GM12878 (cell line): ENCODE data around the gene COL11A2. TPM values are rescaled to one million over a fixed set of nuclear protein-coding genes. Genes with fewer than 3 reads are reported as not detected.

Source experiments
- ATAC-seq: fragments of 200-7000 bp; cut with Tn5 transposase; 3 replicates; pipeline ENCODE4 v1.9.1; 2020; ENCODE audit warnings: mild to moderate bottlenecking, moderate library complexity
- BruUV-seq: library from RNA; stranded (reverse); fragments of 400-500 nt; replicated peaks from 2 replicates; lab custom pipeline; 2021; lab: Mats Ljungman, UMichigan
- CTCF ChIA-PET: fragments of 300-600 bp; sonication (Branson Sonifier 250); formaldehyde crosslinking; extraction: SDS; loops from one replicate; lab custom pipeline; 2021; ENCODE audit warnings: inconsistent platforms; lab: Yijun Ruan, JAX
- POLR2A ChIA-PET: fragments of 350-600 bp; formaldehyde crosslinking; extraction: SDS; loops from one replicate; lab custom pipeline; 2021; ENCODE audit warnings: inconsistent platforms; lab: Charles Lee
- RAD21 ChIA-PET: fragments of 300-600 bp; sonication (Branson Sonifier 250); formaldehyde crosslinking; loops from one replicate; lab custom pipeline; 2023; ENCODE audit warnings: antibody characterized with exemption; ENCODE audit not compliant: unreplicated experiment; lab: Charles Lee
- SMC1A ChIA-PET: fragments of 300-600 bp; sonication (Branson Sonifier 250); formaldehyde crosslinking; loops from one replicate; lab custom pipeline; 2023; ENCODE audit not compliant: unreplicated experiment, uncharacterized antibody; lab: Charles Lee
- DNase-seq: peaks from one replicate; pipeline ENCODE4 v3.0.0-alpha.2; 2011; ENCODE audit warnings: low read depth, low spot score
- FAIRE-seq: peaks from 3 replicates; lab custom pipeline; 2011; peaks lifted over from hg19 to GRCh38; lab: Jason Lieb, UNC
- H2AFZ ChIP-seq: 2 replicates; pipeline ENCODE4 v1.6.0; 2011; ENCODE audit warnings: low read depth, low read length, control low read depth; ENCODE audit not compliant: control insufficient read depth
- H3K27ac ChIP-seq: 2 replicates; pipeline ENCODE4 v1.5.1; 2011; ENCODE audit warnings: control low read depth; ENCODE audit not compliant: control insufficient read depth, insufficient read depth
- H3K27me3 ChIP-seq, 2 experiments: replicated peaks in 1 of 2; 2 replicates each; pipeline versions ENCODE4 v1.6.0 to v1.6.1; 2011; ENCODE audit warnings: low read length in 1 of 2; ENCODE audit not compliant: control insufficient read depth in 2 of 2, insufficient read depth in 2 of 2
- H3K36me3 ChIP-seq, 2 experiments: 2 replicates each; pipeline ENCODE4 v1.5.1; 2011; ENCODE audit warnings: low read length in 1 of 2; ENCODE audit not compliant: control insufficient read depth in 2 of 2, insufficient read depth in 2 of 2
- H3K4me1 ChIP-seq: 2 replicates; pipeline ENCODE4 v1.6.1; 2011; ENCODE audit warnings: mild to moderate bottlenecking, low read length, moderate library complexity, mixed read lengths; ENCODE audit not compliant: control insufficient read depth, insufficient read depth
- H3K4me2 ChIP-seq: 2 replicates; pipeline ENCODE4 v1.6.0; 2011; ENCODE audit warnings: control low read depth; ENCODE audit not compliant: control insufficient read depth, insufficient read depth
- H3K4me3 ChIP-seq: fragments of 200-600 bp; sonication (generic); 2 replicates; pipeline ENCODE4 v1.5.1; 2016
- H3K79me2 ChIP-seq: 2 replicates; pipeline ENCODE4 v1.6.0; 2011; ENCODE audit warnings: low read length; ENCODE audit not compliant: control insufficient read depth, insufficient read depth
- H3K9ac ChIP-seq: 2 replicates; pipeline ENCODE4 v1.8.0; 2011; ENCODE audit warnings: low read length, control low read depth, mixed read lengths; ENCODE audit not compliant: control insufficient read depth, insufficient read depth
- H3K9me3 ChIP-seq: replicated peaks from 3 replicates; pipeline ENCODE4 v1.5.1; 2011; ENCODE audit warnings: mild to moderate bottlenecking, low read length; ENCODE audit not compliant: control insufficient read depth, insufficient read depth
- H4K20me1 ChIP-seq: 2 replicates; pipeline ENCODE4 v1.6.0; 2011; ENCODE audit not compliant: control insufficient read depth, insufficient read depth
- BHLHE40 ChIP-seq, 2 experiments: fragments of 450-650 bp in 1 of 2; IDR thresholded peaks; 2 replicates each; pipeline ENCODE4 v1.6.1; 2011 to 2017; ENCODE audit warnings: low read depth in 2 of 2, borderline replicate concordance in 1 of 2, improper control_type of control experiment in 1 of 2, low read length in 1 of 2, mild to moderate bottlenecking in 1 of 2
- GABPA ChIP-seq: IDR thresholded peaks from 2 replicates; pipeline ENCODE4 v1.6.1; 2014; ENCODE audit warnings: antibody characterized with exemption, low read depth, mild to moderate bottlenecking, inconsistent platforms
- NR2C1 ChIP-seq: fragments of 450-650 bp; IDR thresholded peaks from 2 replicates; pipeline ENCODE4 v1.6.1; 2017; ENCODE audit warnings: antibody characterized with exemption, mild to moderate bottlenecking, moderate library complexity
- POU2F2 ChIP-seq: IDR thresholded peaks from 3 replicates; pipeline ENCODE4 v1.6.1; 2011; ENCODE audit warnings: low read depth, mild to moderate bottlenecking, low read length, borderline replicate concordance
- SPI1 ChIP-seq: IDR thresholded peaks from 2 replicates; pipeline ENCODE4 v1.6.1; 2011; ENCODE audit warnings: low read depth, mild to moderate bottlenecking, low read length, moderate library complexity, borderline replicate concordance; ENCODE audit not compliant: insufficient read depth
- ZSCAN29 ChIP-seq: fragments of 450-650 bp; IDR thresholded peaks from 2 replicates; pipeline ENCODE4 v1.6.1; 2017; ENCODE audit warnings: mild to moderate bottlenecking, moderate library complexity
- whole genome bisulfite sequencing: methylation state at CpG from one replicate; pipeline ENCODE4 v1.1.6; 2016; ENCODE audit warnings: low lambda C conversion rate; ENCODE audit not compliant: insufficient replicate concordance, insufficient coverage; ENCODE audit errors: missing lambda C conversion rate; 5-methylcytosine and 5-hydroxymethylcytosine counted together
- in situ Hi-C: fragments of 300-500 bp; cut with MboI; formaldehyde crosslinking; loops from 9 replicates; pipeline ENCODE4 v1.14.3; 2018; ENCODE audit warnings: mixed read lengths
- intact Hi-C: fragments of 100-400 bp; cut with micrococcal nuclease; formaldehyde crosslinking; loops from one replicate; pipeline ENCODE4 v1.14.2; 2022; ENCODE audit not compliant: unreplicated experiment
- polyA plus RNA-seq, 11 experiments: library from polyadenylated mRNA; depleted of rRNA in 4 of 11; unstranded in 6 of 11; stranded (reverse) in 5 of 11; fragments of >200 nt; fragmentation: Nextera tagmentation in 4 of 11; fragmentation: Illumina TruSeq in 1 of 11; extraction: Ambion mirVana in 4 of 11; extraction: Trizol in 1 of 11; gene quantifications; 1 replicate in 1 of 11; 2 replicates in 10 of 11; pipeline versions ENCODE4 v1.2.1 to v1.2.3, GENCODE V29; 2011 to 2016; ENCODE audit warnings: inconsistent platforms in 2 of 11, missing spikeins in 2 of 11, low read depth in 1 of 11
- total RNA-seq, 4 experiments: library from RNA; depleted of rRNA in 3 of 4; stranded (reverse); fragments of >200 nt in 3 of 4; fragmentation: Illumina TruSeq in 1 of 4; extraction: Trizol in 1 of 4; gene quantifications; 2 replicates each; pipeline versions ENCODE4 v1.2.1 to v1.2.3, GENCODE V29; 2013 to 2021

The COL11A2 gene
- total and polyA plus RNA-seq, 10 of the 15 experiments (the other 5 are each of a cell fraction or from before 2014, with no cell fraction given): 0.03 to 0.83 (median 0.22) TPM; not detected in 1

DNA sequence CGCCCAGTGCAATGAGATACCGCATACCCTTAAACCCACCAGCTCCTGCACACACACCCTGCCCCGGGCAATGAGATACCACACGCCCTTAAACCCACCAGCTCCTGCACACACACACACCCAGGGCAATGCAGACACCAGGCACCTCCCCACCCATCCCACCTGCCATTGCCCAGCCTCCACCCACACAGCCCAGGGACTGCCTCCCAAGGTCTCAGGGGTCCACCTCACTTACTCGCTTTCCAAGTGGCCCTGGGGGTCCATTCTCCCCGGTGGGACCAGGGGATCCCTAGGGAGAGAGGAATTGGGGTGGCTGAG lies 24.0 kb downstream of the COL11A2 start:
- intact Hi-C loops (loop anchor here (2.0 kb wide), 1 partner anchor 61 kb away; no protein-coding TSS in a partner anchor), in situ Hi-C loops (no loop called here)
- no peaks in the 10 kb centered on the region for H3K36me3 ChIP-seq
- ChIA-PET SMC1A (no interaction called here), POLR2A (no interaction called here), RAD21 (no interaction called here), CTCF (interaction anchor here (0.6 to 0.9 kb wide), 3 partner anchors 43 to 80 kb away, joined by 3 read pairs; no protein-coding TSS in a partner anchor)
- no peaks in the 10 kb centered on the region for H4K20me1 ChIP-seq
- no peaks in the 10 kb centered on the region for H3K27me3 ChIP-seq
- H3K9me3 ChIP-seq: no peaks in the 10 kb centered on the region
- 15% methylated on average over 6 of the region's 6 CpGs for WGBS
- FAIRE-seq (no peak), DNase-seq (no peak), ATAC-seq (no peak)
- H3K4me1 ChIP-seq: no peaks in the 10 kb centered on the region; the same call in 1 of the 2 replicates
- H3K9ac ChIP-seq: no peak overlapping the region
- H3K79me2 ChIP-seq: no peaks in the 10 kb centered on the region
- H3K4me3 ChIP-seq: no peak overlapping the region
- H3K27ac ChIP-seq: no peak overlapping the region
- H3K4me2 ChIP-seq: no peak overlapping the region
- BruUV-seq: no TSS peak
- no peak overlapping the region for H2AFZ ChIP-seq
- TF ChIP-seq ZSCAN29: no peak
- no peak for TF ChIP-seq NR2C1
- TF ChIP-seq GABPA: no peak
- TF ChIP-seq BHLHE40 (IDR thresholded peaks at IDR 0.05; ENCODE audit: borderline replicate concordance in 1 of 2, low read depth in 2 of 2, low read length in 1 of 2): no peak
- no peak for TF ChIP-seq SPI1
- TF ChIP-seq POU2F2: no peak
